ENCODE data around the gene SLX4IP.

The SLX4IP gene

DNA sequence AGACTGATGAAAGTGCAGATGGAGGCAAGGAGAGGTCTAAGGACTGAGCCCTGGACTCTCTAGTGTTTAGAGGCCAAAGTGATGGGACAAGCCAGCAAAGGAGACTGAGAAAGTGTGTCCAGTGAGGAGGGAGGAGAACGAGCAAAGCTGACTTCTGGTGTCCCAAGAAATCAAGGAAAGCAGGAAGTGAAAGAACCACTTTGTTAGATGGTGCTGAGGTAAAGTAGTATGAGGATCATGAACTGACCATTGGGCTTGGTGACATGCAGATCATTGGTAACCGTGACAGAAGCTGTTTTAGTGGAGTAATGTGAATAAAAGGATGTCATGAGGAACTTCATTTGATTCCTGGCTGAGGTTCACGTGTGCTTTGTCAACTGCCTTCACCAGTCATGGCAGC, 108.4 kb downstream of the SLX4IP start (continued):
- no peak for TF ChIP-seq ZNF433 (tag by site-specific recombination; IDR thresholded peaks at IDR 0.05; ENCODE audit: low read depth)
- no peak for TF ChIP-seq BCL11A (tag by site-specific recombination; IDR thresholded peaks at IDR 0.05; ENCODE audit: low read depth)
- no peak for TF ChIP-seq ZIC2 (tag by site-specific recombination; IDR thresholded peaks at IDR 0.05)
- TF ChIP-seq ZNF426 (tag by site-specific recombination; IDR thresholded peaks at IDR 0.05) = no peak
- TF ChIP-seq WT1 (tag by site-specific recombination; IDR thresholded peaks at IDR 0.05) = no peak
- no peak for TF ChIP-seq ZNF626 (tag by site-specific recombination; IDR thresholded peaks at IDR 0.05)

DNA sequence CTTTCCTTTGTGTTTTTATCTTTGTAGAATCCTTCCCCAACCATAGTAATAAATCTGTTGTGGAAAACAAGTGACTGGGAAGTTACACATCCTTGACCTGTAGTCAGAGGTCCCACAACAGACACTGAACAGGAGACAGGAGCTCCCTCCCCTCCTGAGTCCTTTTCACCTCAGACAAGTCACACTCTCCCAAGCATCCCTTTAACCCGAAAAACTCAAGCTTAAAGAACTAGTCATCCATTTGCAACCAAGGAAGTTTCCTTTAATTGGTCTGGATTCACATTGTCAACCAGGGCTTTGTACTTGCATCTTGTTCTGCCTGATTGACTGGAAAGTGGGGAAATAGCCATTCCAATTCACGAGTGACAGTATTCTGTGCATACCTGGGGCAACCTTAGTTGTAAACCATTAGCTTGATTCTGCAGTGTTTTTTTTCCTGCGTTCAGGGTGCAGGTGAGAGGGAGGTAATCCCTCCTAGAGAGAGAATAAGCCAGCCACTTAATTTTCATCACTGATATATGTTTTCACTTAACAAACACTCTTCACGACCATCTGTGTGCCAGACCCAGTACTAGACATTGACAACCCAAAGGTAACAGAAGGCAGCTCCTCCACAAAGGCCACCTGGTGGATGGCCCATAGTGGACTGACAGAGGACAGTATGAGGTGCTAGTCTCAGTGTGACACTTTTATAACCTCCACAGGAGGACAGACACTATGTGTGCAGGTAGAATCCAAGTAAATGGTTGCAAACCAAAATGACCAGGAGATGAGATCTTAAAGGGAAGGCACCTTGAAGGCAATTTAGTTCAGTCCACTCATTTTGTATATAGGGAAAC, 112.4 kb downstream of the SLX4IP start:
- POLR2A ChIA-PET = no interaction called here
- Histone ChIP-seq H3K36me3 (ENCODE audit: control insufficient read depth in 2 of 2, insufficient read depth in 1 of 2, low read length in 2 of 2) (no peaks in the 10 kb centered on the region), H3K9me3 (ENCODE audit: control insufficient read depth, insufficient read depth, low read depth, low read length) (no peaks in the 10 kb centered on the region), H3K4me1 (ENCODE audit: control insufficient read depth, insufficient read depth, low read length) (peaks cover 5% of the 10 kb centered on the region; the same call in 1 of the 2 replicates), H3K27ac (ENCODE audit: extremely low read depth, low read depth, low read length) (no peak overlapping the region), H3K4me3 (ENCODE audit: low read depth, low read length) (no peak overlapping the region)
- TF ChIP-seq ZNF544 (tag by site-specific recombination; IDR thresholded peaks at IDR 0.05) (no peak), ZNF76 (tag by site-specific recombination; IDR thresholded peaks at IDR 0.05; ENCODE audit: borderline replicate concordance, low read depth) (no peak), ZEB2 (tag by site-specific recombination; IDR thresholded peaks at IDR 0.05) (no peak), ZNF791 (tag by site-specific recombination; IDR thresholded peaks at IDR 0.05) (no peak), ZNF311 (tag by site-specific recombination; IDR thresholded peaks at IDR 0.05; ENCODE audit: borderline replicate concordance) (no peak), ZBTB7A (tag by site-specific recombination; IDR thresholded peaks at IDR 0.05; ENCODE audit: low read depth) (no peak), RBAK (tag by site-specific recombination; IDR thresholded peaks at IDR 0.05) (no peak), ZNF777 (tag by site-specific recombination; IDR thresholded peaks at IDR 0.05; ENCODE audit: borderline replicate concordance) (no peak), ZNF548 (tag by site-specific recombination; IDR thresholded peaks at IDR 0.05) (no peak), KLF10 (tag by site-specific recombination; IDR thresholded peaks at IDR 0.05) (no peak), ZNF596 (tag by site-specific recombination; IDR thresholded peaks at IDR 0.05) (no peak), ZFP37 (tag by site-specific recombination; IDR thresholded peaks at IDR 0.05) (no peak), ZNF529 (tag by site-specific recombination; IDR thresholded peaks at IDR 0.05; ENCODE audit: insufficient replicate concordance) (no peak), ZNF214 (tag by site-specific recombination; IDR thresholded peaks at IDR 0.05; ENCODE audit: borderline replicate concordance) (no peak)
- TF ChIP-seq, protein P1, sequence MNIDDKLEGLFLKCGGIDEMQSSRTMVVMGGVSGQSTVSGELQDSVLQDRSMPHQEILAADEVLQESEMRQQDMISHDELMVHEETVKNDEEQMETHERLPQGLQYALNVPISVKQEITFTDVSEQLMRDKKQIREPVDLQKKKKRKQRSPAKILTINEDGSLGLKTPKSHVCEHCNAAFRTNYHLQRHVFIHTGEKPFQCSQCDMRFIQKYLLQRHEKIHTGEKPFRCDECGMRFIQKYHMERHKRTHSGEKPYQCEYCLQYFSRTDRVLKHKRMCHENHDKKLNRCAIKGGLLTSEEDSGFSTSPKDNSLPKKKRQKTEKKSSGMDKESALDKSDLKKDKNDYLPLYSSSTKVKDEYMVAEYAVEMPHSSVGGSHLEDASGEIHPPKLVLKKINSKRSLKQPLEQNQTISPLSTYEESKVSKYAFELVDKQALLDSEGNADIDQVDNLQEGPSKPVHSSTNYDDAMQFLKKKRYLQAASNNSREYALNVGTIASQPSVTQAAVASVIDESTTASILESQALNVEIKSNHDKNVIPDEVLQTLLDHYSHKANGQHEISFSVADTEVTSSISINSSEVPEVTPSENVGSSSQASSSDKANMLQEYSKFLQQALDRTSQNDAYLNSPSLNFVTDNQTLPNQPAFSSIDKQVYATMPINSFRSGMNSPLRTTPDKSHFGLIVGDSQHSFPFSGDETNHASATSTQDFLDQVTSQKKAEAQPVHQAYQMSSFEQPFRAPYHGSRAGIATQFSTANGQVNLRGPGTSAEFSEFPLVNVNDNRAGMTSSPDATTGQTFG (tag by site-specific recombination; IDR thresholded peaks at IDR 0.05; ENCODE audit: borderline replicate concordance) = no peak
- TF ChIP-seq, protein P2, sequence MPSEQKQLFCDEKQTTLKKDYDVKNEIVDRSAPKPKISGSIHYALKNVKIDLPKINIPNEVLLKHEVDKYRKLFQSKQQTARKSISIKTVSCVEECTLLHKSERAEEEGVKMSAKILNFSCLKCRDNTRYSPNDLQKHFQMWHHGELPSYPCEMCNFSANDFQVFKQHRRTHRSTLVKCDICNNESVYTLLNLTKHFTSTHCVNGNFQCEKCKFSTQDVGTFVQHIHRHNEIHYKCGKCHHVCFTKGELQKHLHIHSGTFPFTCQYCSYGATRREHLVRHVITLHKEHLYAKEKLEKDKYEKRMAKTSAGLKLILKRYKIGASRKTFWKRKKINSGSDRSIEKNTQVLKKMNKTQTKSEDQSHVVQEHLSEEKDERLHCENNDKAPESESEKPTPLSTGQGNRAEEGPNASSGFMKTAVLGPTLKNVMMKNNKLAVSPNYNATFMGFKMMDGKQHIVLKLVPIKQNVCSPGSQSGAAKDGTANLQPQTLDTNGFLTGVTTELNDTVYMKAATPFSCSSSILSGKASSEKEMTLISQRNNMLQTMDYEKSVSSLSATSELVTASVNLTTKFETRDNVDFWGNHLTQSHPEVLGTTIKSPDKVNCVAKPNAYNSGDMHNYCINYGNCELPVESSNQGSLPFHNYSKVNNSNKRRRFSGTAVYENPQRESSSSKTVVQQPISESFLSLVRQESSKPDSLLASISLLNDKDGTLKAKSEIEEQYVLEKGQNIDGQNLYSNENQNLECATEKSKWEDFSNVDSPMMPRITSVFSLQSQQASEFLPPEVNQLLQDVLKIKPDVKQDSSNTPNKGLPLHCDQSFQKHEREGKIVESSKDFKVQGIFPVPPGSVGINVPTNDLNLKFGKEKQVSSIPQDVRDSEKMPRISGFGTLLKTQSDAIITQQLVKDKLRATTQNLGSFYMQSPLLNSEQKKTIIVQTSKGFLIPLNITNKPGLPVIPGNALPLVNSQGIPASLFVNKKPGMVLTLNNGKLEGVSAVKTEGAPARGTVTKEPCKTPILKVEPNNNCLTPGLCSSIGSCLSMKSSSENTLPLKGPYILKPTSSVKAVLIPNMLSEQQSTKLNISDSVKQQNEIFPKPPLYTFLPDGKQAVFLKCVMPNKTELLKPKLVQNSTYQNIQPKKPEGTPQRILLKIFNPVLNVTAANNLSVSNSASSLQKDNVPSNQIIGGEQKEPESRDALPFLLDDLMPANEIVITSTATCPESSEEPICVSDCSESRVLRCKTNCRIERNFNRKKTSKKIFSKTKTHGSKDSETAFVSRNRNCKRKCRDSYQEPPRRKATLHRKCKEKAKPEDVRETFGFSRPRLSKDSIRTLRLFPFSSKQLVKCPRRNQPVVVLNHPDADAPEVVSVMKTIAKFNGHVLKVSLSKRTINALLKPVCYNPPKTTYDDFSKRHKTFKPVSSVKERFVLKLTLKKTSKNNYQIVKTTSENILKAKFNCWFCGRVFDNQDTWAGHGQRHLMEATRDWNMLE (tag by site-specific recombination; conservative IDR thresholded peaks at IDR 0.05; ENCODE audit: low read depth) = no peak
- CTCF ChIA-PET = interaction anchor here (0.6 to 1.1 kb wide), 2 partner anchors 123 to 996 kb away, joined by 3 to 4 read pairs; no protein-coding TSS in a partner anchor

All from HEK293 (cell line).